ENCODE data around the gene USP46.

The USP46 gene

GRCh38 chr4:52675111-52675510 lies 16.0 kb upstream of the USP46 start:
- H2BK15ac ChIP-seq (replicated peaks; ENCODE audit: low read depth): no peak overlapping the region
- DNase-seq: no peak
- H3K4ac ChIP-seq (ENCODE audit: low read depth, low read length): no peak overlapping the region
- no peaks in the 10 kb centered on the region for H3K36me3 ChIP-seq (ENCODE audit: control insufficient read depth, insufficient read depth, low read length)
- H3K23ac ChIP-seq (ENCODE audit: low read length): no peak overlapping the region
- no peaks in the 10 kb centered on the region for H3K4me1 ChIP-seq (ENCODE audit: control insufficient read depth, low read depth, low read length)
- H2BK5ac ChIP-seq (ENCODE audit: low read length): no peak overlapping the region
- no peaks in the 10 kb centered on the region for H3K79me2 ChIP-seq (ENCODE audit: control insufficient read depth, insufficient read depth, low read length)
- H3K4me3 ChIP-seq (ENCODE audit: low read length): no peak overlapping the region
- WGBS (ENCODE audit: extremely low coverage, insufficient coverage, low lambda C conversion rate): no CpG with 5 or more reads among the region's 3 CpGs
- H2BK120ac ChIP-seq (ENCODE audit: low read depth, low read length): no peak overlapping the region
- no peak overlapping the region for H3K18ac ChIP-seq (ENCODE audit: low read length)
- H2AK5ac ChIP-seq (ENCODE audit: low read length): no peak overlapping the region
- H3K9ac ChIP-seq (ENCODE audit: low read length): no peak overlapping the region
- no peak overlapping the region for H3K4me2 ChIP-seq (ENCODE audit: low read length)
- no peaks in the 10 kb centered on the region for H3K79me1 ChIP-seq (ENCODE audit: low read length)
- no peak overlapping the region for H3K27ac ChIP-seq (ENCODE audit: low read depth, low read length)
- H3K27me3 ChIP-seq (ENCODE audit: insufficient read depth, low read length, poor library complexity): no peaks in the 10 kb centered on the region
- H4K5ac ChIP-seq (ENCODE audit: low read length): no peak overlapping the region
- H4K8ac ChIP-seq (ENCODE audit: low read depth, low read length): no peak overlapping the region
- no peak overlapping the region for H3K56ac ChIP-seq (ENCODE audit: low read length)

- H2AK5ac ChIP-seq (ENCODE audit: low read length): no peak overlapping the region
- no peak overlapping the region for H3K27ac ChIP-seq (ENCODE audit: low read depth, low read length)
- no peaks in the 10 kb centered on the region for H3K79me1 ChIP-seq (ENCODE audit: low read length)
- no peak overlapping the region for H3K4ac ChIP-seq (ENCODE audit: low read depth, low read length)
- no peak overlapping the region for H2BK15ac ChIP-seq (replicated peaks; ENCODE audit: low read depth)
- no peak overlapping the region for H3K4me2 ChIP-seq (ENCODE audit: low read length)
- no peak overlapping the region for H4K5ac ChIP-seq (ENCODE audit: low read length)
- H4K8ac ChIP-seq (ENCODE audit: low read depth, low read length): no peak overlapping the region
- H3K9ac ChIP-seq (ENCODE audit: low read length): no peak overlapping the region
- no peak overlapping the region for H3K4me3 ChIP-seq (ENCODE audit: low read length)
- H3K4me1 ChIP-seq (ENCODE audit: control insufficient read depth, low read depth, low read length): no peaks in the 10 kb centered on the region
- no peak overlapping the region for H3K23ac ChIP-seq (ENCODE audit: low read length)
- no peaks in the 10 kb centered on the region for H3K36me3 ChIP-seq (ENCODE audit: control insufficient read depth, insufficient read depth, low read length)
- H2BK120ac ChIP-seq (ENCODE audit: low read depth, low read length): no peak overlapping the region
- no peaks in the 10 kb centered on the region for H3K79me2 ChIP-seq (ENCODE audit: control insufficient read depth, insufficient read depth, low read length)
- H2BK5ac ChIP-seq (ENCODE audit: low read length): no peak overlapping the region
- no CpG with 5 or more reads among the region's 2 CpGs for WGBS (ENCODE audit: extremely low coverage, insufficient coverage, low lambda C conversion rate)
- no peak overlapping the region for H3K18ac ChIP-seq (ENCODE audit: low read length)
- no peak for DNase-seq
- peak overlapping the region; percentile 53 for H3K56ac ChIP-seq (ENCODE audit: low read length)
- H3K27me3 ChIP-seq (ENCODE audit: insufficient read depth, low read length, poor library complexity): no peaks in the 10 kb centered on the region
Observed at GRCh38 chr4:52670739-52671138, 11.6 kb upstream of the USP46 start.

GRCh38 chr4:52670121-52670520 lies 11.0 kb upstream of the USP46 start:
- no peak overlapping the region for H2BK5ac ChIP-seq (ENCODE audit: low read length)
- H2BK15ac ChIP-seq (replicated peaks; ENCODE audit: low read depth): no peak overlapping the region
- no peak overlapping the region for H3K27ac ChIP-seq (ENCODE audit: low read depth, low read length)
- WGBS (ENCODE audit: extremely low coverage, insufficient coverage, low lambda C conversion rate): no CpG with 5 or more reads among the region's 2 CpGs
- no peak overlapping the region for H4K8ac ChIP-seq (ENCODE audit: low read depth, low read length)
- DNase-seq: no peak
- no peak overlapping the region for H3K4ac ChIP-seq (ENCODE audit: low read depth, low read length)
- no peak overlapping the region for H3K56ac ChIP-seq (ENCODE audit: low read length)
- no peak overlapping the region for H3K18ac ChIP-seq (ENCODE audit: low read length)
- no peak overlapping the region for H2AK5ac ChIP-seq (ENCODE audit: low read length)
- H3K23ac ChIP-seq (ENCODE audit: low read length): no peak overlapping the region
- H4K5ac ChIP-seq (ENCODE audit: low read length): no peak overlapping the region
- no peaks in the 10 kb centered on the region for H3K79me2 ChIP-seq (ENCODE audit: control insufficient read depth, insufficient read depth, low read length)
- no peak overlapping the region for H3K9ac ChIP-seq (ENCODE audit: low read length)
- no peaks in the 10 kb centered on the region for H3K79me1 ChIP-seq (ENCODE audit: low read length)
- H3K36me3 ChIP-seq (ENCODE audit: control insufficient read depth, insufficient read depth, low read length): no peaks in the 10 kb centered on the region
- no peak overlapping the region for H3K4me3 ChIP-seq (ENCODE audit: low read length)
- H3K4me2 ChIP-seq (ENCODE audit: low read length): no peak overlapping the region
- H3K27me3 ChIP-seq (ENCODE audit: insufficient read depth, low read length, poor library complexity): no peaks in the 10 kb centered on the region
- H2BK120ac ChIP-seq (ENCODE audit: low read depth, low read length): no peak overlapping the region
- no peaks in the 10 kb centered on the region for H3K4me1 ChIP-seq (ENCODE audit: control insufficient read depth, low read depth, low read length)

- WGBS (ENCODE audit: extremely low coverage, insufficient coverage, low lambda C conversion rate): no CpG with 5 or more reads among the region's 2 CpGs
- H3K36me3 ChIP-seq (ENCODE audit: control insufficient read depth, insufficient read depth, low read length): no peaks in the 10 kb centered on the region
Observed at GRCh38 chr4:52665592-52665991, 6.5 kb upstream of the USP46 start.

GRCh38 chr4:52664479-52664878 lies 5.4 kb upstream of the USP46 start:
- H3K18ac ChIP-seq (ENCODE audit: low read length): no peak overlapping the region
- H3K9ac ChIP-seq (ENCODE audit: low read length): no peak overlapping the region
- H2BK15ac ChIP-seq (replicated peaks; ENCODE audit: low read depth): no peak overlapping the region
- no peak overlapping the region for H3K4me2 ChIP-seq (ENCODE audit: low read length)
- H2AK5ac ChIP-seq (ENCODE audit: low read length): no peak overlapping the region
- no peak overlapping the region for H2BK120ac ChIP-seq (ENCODE audit: low read depth, low read length)
- no peak overlapping the region for H2BK5ac ChIP-seq (ENCODE audit: low read length)
- no peaks in the 10 kb centered on the region for H3K4me1 ChIP-seq (ENCODE audit: control insufficient read depth, low read depth, low read length)
- H3K4me3 ChIP-seq (ENCODE audit: low read length): no peak overlapping the region
- H3K27ac ChIP-seq (ENCODE audit: low read depth, low read length): no peak overlapping the region
- H3K79me1 ChIP-seq (ENCODE audit: low read length): no peaks in the 10 kb centered on the region
- H3K23ac ChIP-seq (ENCODE audit: low read length): no peak overlapping the region
- no peak overlapping the region for H3K4ac ChIP-seq (ENCODE audit: low read depth, low read length)
- no peak overlapping the region for H4K5ac ChIP-seq (ENCODE audit: low read length)
- no peaks in the 10 kb centered on the region for H3K27me3 ChIP-seq (ENCODE audit: insufficient read depth, low read length, poor library complexity)
- H3K36me3 ChIP-seq (ENCODE audit: control insufficient read depth, insufficient read depth, low read length): no peaks in the 10 kb centered on the region
- no peak overlapping the region for H3K56ac ChIP-seq (ENCODE audit: low read length)
- H4K8ac ChIP-seq (ENCODE audit: low read depth, low read length): no peak overlapping the region
- DNase-seq: no peak
- no peaks in the 10 kb centered on the region for H3K79me2 ChIP-seq (ENCODE audit: control insufficient read depth, insufficient read depth, low read length)

More at GRCh38 chr4:52665592-52665991, 6.5 kb upstream of the USP46 start:
- H3K23ac ChIP-seq (ENCODE audit: low read length): no peak overlapping the region
- H3K79me2 ChIP-seq (ENCODE audit: control insufficient read depth, insufficient read depth, low read length): no peaks in the 10 kb centered on the region
- H3K79me1 ChIP-seq (ENCODE audit: low read length): no peaks in the 10 kb centered on the region
- H3K9ac ChIP-seq (ENCODE audit: low read length): no peak overlapping the region
- no peak overlapping the region for H2AK5ac ChIP-seq (ENCODE audit: low read length)
- no peak overlapping the region for H3K27ac ChIP-seq (ENCODE audit: low read depth, low read length)
- H3K27me3 ChIP-seq (ENCODE audit: insufficient read depth, low read length, poor library complexity): no peaks in the 10 kb centered on the region
- H2BK120ac ChIP-seq (ENCODE audit: low read depth, low read length): no peak overlapping the region
- H3K4me2 ChIP-seq (ENCODE audit: low read length): no peak overlapping the region
- no peaks in the 10 kb centered on the region for H3K4me1 ChIP-seq (ENCODE audit: control insufficient read depth, low read depth, low read length)
- no peak overlapping the region for H3K4ac ChIP-seq (ENCODE audit: low read depth, low read length)
- H4K5ac ChIP-seq (ENCODE audit: low read length): no peak overlapping the region
- no peak overlapping the region for H4K8ac ChIP-seq (ENCODE audit: low read depth, low read length)
- DNase-seq: peak; percentile 43
- no peak overlapping the region for H2BK5ac ChIP-seq (ENCODE audit: low read length)
- no peak overlapping the region for H2BK15ac ChIP-seq (replicated peaks; ENCODE audit: low read depth)
- no peak overlapping the region for H3K56ac ChIP-seq (ENCODE audit: low read length)
- H3K4me3 ChIP-seq (ENCODE audit: low read length): no peak overlapping the region
- H3K18ac ChIP-seq (ENCODE audit: low read length): no peak overlapping the region

GRCh38 chr4:52661966-52662690 lies 3.0 kb upstream of the USP46 start:
- no peak for DNase-seq
- H3K56ac ChIP-seq (ENCODE audit: low read length): no peak overlapping the region
- no peak overlapping the region for H3K27ac ChIP-seq (ENCODE audit: low read depth, low read length)
- H3K36me3 ChIP-seq (ENCODE audit: control insufficient read depth, insufficient read depth, low read length): no peaks in the 10 kb centered on the region
- H4K5ac ChIP-seq (ENCODE audit: low read length): no peak overlapping the region
- no CpG with 5 or more reads among the region's 4 CpGs for WGBS (ENCODE audit: extremely low coverage, insufficient coverage, low lambda C conversion rate)
- no peak overlapping the region for H2BK15ac ChIP-seq (replicated peaks; ENCODE audit: low read depth)
- no peak overlapping the region for H4K8ac ChIP-seq (ENCODE audit: low read depth, low read length)
- peaks cover 2% of the 10 kb centered on the region for H3K4me1 ChIP-seq (ENCODE audit: control insufficient read depth, low read depth, low read length)
- no peak overlapping the region for H3K4me2 ChIP-seq (ENCODE audit: low read length)
- no peak overlapping the region for H2BK120ac ChIP-seq (ENCODE audit: low read depth, low read length)
- no peaks in the 10 kb centered on the region for H3K79me1 ChIP-seq (ENCODE audit: low read length)
- no peaks in the 10 kb centered on the region for H3K27me3 ChIP-seq (ENCODE audit: insufficient read depth, low read length, poor library complexity)
- no peak overlapping the region for H3K23ac ChIP-seq (ENCODE audit: low read length)
- no peak overlapping the region for H2BK5ac ChIP-seq (ENCODE audit: low read length)
- H2AK5ac ChIP-seq (ENCODE audit: low read length): no peak overlapping the region
- no peak overlapping the region for H3K18ac ChIP-seq (ENCODE audit: low read length)
- H3K4ac ChIP-seq (ENCODE audit: low read depth, low read length): no peak overlapping the region
- H3K9ac ChIP-seq (ENCODE audit: low read length): no peak overlapping the region
- H3K4me3 ChIP-seq (ENCODE audit: low read length): no peak overlapping the region
- peaks cover 9% of the 10 kb centered on the region for H3K79me2 ChIP-seq (ENCODE audit: control insufficient read depth, insufficient read depth, low read length)
